ENCODE results near the gene FGF5.

FGF5 gene

DNA sequence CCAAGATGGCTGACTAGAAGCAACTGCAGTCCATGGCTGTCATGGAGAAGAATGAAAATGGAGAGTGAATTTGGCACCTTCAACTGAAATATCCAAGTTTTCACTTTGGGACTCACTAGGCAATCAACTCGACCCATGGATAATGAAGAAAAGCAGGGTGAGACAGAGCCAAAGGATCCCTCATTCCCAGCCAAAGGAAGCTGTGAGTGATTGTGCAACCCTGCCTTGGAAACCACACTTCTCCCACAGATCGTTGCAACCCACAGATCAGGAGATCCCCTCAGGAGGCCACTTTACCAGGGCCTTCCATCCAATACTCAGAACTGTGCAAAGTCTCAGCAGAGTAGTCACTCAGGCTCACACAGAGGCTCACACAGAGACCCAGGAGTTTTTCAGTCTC lies 73.6 kb downstream of the FGF5 start:
- DNase-seq (ENCODE audit: low read depth in 2 of 2), result peak in 1 of 2 donors; percentile 22
- TF ChIP-seq, protein P1, sequence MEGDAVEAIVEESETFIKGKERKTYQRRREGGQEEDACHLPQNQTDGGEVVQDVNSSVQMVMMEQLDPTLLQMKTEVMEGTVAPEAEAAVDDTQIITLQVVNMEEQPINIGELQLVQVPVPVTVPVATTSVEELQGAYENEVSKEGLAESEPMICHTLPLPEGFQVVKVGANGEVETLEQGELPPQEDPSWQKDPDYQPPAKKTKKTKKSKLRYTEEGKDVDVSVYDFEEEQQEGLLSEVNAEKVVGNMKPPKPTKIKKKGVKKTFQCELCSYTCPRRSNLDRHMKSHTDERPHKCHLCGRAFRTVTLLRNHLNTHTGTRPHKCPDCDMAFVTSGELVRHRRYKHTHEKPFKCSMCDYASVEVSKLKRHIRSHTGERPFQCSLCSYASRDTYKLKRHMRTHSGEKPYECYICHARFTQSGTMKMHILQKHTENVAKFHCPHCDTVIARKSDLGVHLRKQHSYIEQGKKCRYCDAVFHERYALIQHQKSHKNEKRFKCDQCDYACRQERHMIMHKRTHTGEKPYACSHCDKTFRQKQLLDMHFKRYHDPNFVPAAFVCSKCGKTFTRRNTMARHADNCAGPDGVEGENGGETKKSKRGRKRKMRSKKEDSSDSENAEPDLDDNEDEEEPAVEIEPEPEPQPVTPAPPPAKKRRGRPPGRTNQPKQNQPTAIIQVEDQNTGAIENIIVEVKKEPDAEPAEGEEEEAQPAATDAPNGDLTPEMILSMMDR (IDR thresholded peaks at IDR 0.05; ENCODE audit: low read depth, low read length), result no peak

More for the DNA sequence above, 73.6 kb downstream of the FGF5 start:
- no peak overlapping the region for H3K4me3 ChIP-seq (replicated peaks in 1 of 2; ENCODE audit: low read depth in 2 of 2, low read length in 2 of 2)
